BLaER1 (cell line): ENCODE measurements around the gene TRAFD1.
"Not testable (repeated sequence)": the region's sequence is repeated elsewhere in the genome, so short reads cannot be mapped to it uniquely, and the experiment has no call there.

Source experiments
- H3K27ac ChIP-seq: shearing (Covaris generic); formaldehyde crosslinking; 2 replicates; pipeline ENCODE4 v1.8.1; 2022
- H3K27me3 ChIP-seq: shearing (Covaris generic); formaldehyde crosslinking; 2 replicates; pipeline ENCODE4 v1.8.1; 2022
- H3K36me3 ChIP-seq: shearing (Covaris generic); formaldehyde crosslinking; 2 replicates; pipeline ENCODE4 v1.8.1; 2022
- H3K4me1 ChIP-seq: shearing (Covaris generic); formaldehyde crosslinking; 2 replicates; pipeline ENCODE4 v1.8.1; 2022
- H3K4me2 ChIP-seq: shearing (Covaris generic); formaldehyde crosslinking; 2 replicates; pipeline ENCODE4 v1.8.1; 2022
- H3K4me3 ChIP-seq: shearing (Covaris generic); formaldehyde crosslinking; 2 replicates; pipeline ENCODE4 v1.8.1; 2022
- H3K9ac ChIP-seq: shearing (Covaris generic); formaldehyde crosslinking; 2 replicates; pipeline ENCODE4 v1.8.1; 2022
- H3K9me3 ChIP-seq: shearing (Covaris generic); formaldehyde crosslinking; 2 replicates; pipeline ENCODE4 v1.8.1; 2022
- H4K20me1 ChIP-seq: shearing (Covaris generic); formaldehyde crosslinking; 2 replicates; pipeline ENCODE4 v1.8.1; 2022
- Cebpa-rat ChIP-seq: shearing (Covaris generic); IDR thresholded peaks from 2 replicates; pipeline ENCODE4 v1.8.1; 2022

TRAFD1 gene

GRCh38 chr12:112153893-112154219, 28.5 kb downstream of the TRAFD1 start:
- peaks cover 10% of the 10 kb centered on the region for H3K4me1 ChIP-seq
- TF ChIP-seq Cebpa-rat: no peak
- H3K36me3 ChIP-seq: peaks cover 78% of the 10 kb centered on the region
- H4K20me1 ChIP-seq: no peaks in the 10 kb centered on the region
- H3K27ac ChIP-seq: no peak overlapping the region
- H3K9me3 ChIP-seq: peaks cover 10% of the 10 kb centered on the region; the same call in 1 of the 2 replicates
- no peak overlapping the region for H3K9ac ChIP-seq
- H3K27me3 ChIP-seq: no peaks in the 10 kb centered on the region
- no peak overlapping the region for H3K4me2 ChIP-seq
- H3K4me3 ChIP-seq: no peak overlapping the region

- Histone ChIP-seq H3K36me3 (peaks cover 78% of the 10 kb centered on the region), H3K9me3 (peaks cover 18% of the 10 kb centered on the region; the same call in 1 of the 2 replicates)
- H3K4me2 ChIP-seq, H3K27ac ChIP-seq, H4K20me1 ChIP-seq, H3K4me3 ChIP-seq, H3K9ac ChIP-seq, H3K4me1 ChIP-seq, H3K27me3 ChIP-seq: not testable (repeated sequence)
Measured at GRCh38 chr12:112158461-112159145, 33.2 kb downstream of the TRAFD1 start.

GRCh38 chr12:112159146-112159541, 33.8 kb downstream of the TRAFD1 start:
- Histone ChIP-seq H3K27me3 (no peaks in the 10 kb centered on the region), H3K36me3 (peaks cover 78% of the 10 kb centered on the region), H3K9me3 (peaks cover 18% of the 10 kb centered on the region; the same call in 1 of the 2 replicates), H4K20me1 (no peaks in the 10 kb centered on the region), H3K4me1 (no peaks in the 10 kb centered on the region), H3K27ac (no peak overlapping the region), H3K4me2 (no peak overlapping the region), H3K4me3 (no peak overlapping the region), H3K9ac (no peak overlapping the region)
- no peak for TF ChIP-seq Cebpa-rat

- Histone ChIP-seq H3K4me3 (no peak overlapping the region), H3K9ac (no peak overlapping the region), H3K9me3 (peaks cover 18% of the 10 kb centered on the region; the same call in 1 of the 2 replicates), H3K36me3 (peaks cover 76% of the 10 kb centered on the region), H3K27me3 (no peaks in the 10 kb centered on the region), H3K27ac (no peak overlapping the region), H4K20me1 (no peaks in the 10 kb centered on the region), H3K4me1 (no peaks in the 10 kb centered on the region), H3K4me2 (no peak overlapping the region)
- no peak for TF ChIP-seq Cebpa-rat
Measured at GRCh38 chr12:112160611-112161010, 35.3 kb downstream of the TRAFD1 start.

- Histone ChIP-seq H3K4me1 (no peaks in the 10 kb centered on the region), H3K4me3 (no peak overlapping the region)
Measured at GRCh38 chr12:112161711-112162110, 36.4 kb downstream of the TRAFD1 start.

GRCh38 chr12:112162241-112162790, 37.0 kb downstream of the TRAFD1 start:
- Histone ChIP-seq H3K4me1 (no peaks in the 10 kb centered on the region), H3K9ac (no peak overlapping the region), H3K27ac (no peak overlapping the region), H3K36me3 (peaks cover 84% of the 10 kb centered on the region), H3K9me3 (peaks cover 18% of the 10 kb centered on the region; the same call in 1 of the 2 replicates), H3K27me3 (no peaks in the 10 kb centered on the region), H3K4me3 (no peak overlapping the region), H3K4me2 (no peak overlapping the region), H4K20me1 (no peaks in the 10 kb centered on the region)
- TF ChIP-seq Cebpa-rat: no peak

More at GRCh38 chr12:112161711-112162110, 36.4 kb downstream of the TRAFD1 start:
- no peak overlapping the region for H3K27ac ChIP-seq
- no peaks in the 10 kb centered on the region for H3K27me3 ChIP-seq
- no peak for TF ChIP-seq Cebpa-rat
- peaks cover 84% of the 10 kb centered on the region for H3K36me3 ChIP-seq
- H3K4me2 ChIP-seq: no peak overlapping the region
- peaks cover 18% of the 10 kb centered on the region; the same call in 1 of the 2 replicates for H3K9me3 ChIP-seq
- H3K9ac ChIP-seq: no peak overlapping the region
- H4K20me1 ChIP-seq: no peaks in the 10 kb centered on the region

- H3K27me3 ChIP-seq: no peaks in the 10 kb centered on the region
- H3K36me3 ChIP-seq: peaks cover 89% of the 10 kb centered on the region
- no peak overlapping the region for H3K9ac ChIP-seq
- no peak overlapping the region for H3K4me3 ChIP-seq
- no peaks in the 10 kb centered on the region for H3K4me1 ChIP-seq
- no peak overlapping the region for H3K27ac ChIP-seq
- peaks cover 16% of the 10 kb centered on the region; the same call in 1 of the 2 replicates for H3K9me3 ChIP-seq
- no peaks in the 10 kb centered on the region for H4K20me1 ChIP-seq
- no peak overlapping the region for H3K4me2 ChIP-seq
- TF ChIP-seq Cebpa-rat: no peak
Measured at GRCh38 chr12:112163056-112163455, 37.7 kb downstream of the TRAFD1 start.

GRCh38 chr12:112163471-112163991, 38.2 kb downstream of the TRAFD1 start:
- H3K27ac ChIP-seq: no peak overlapping the region
- TF ChIP-seq Cebpa-rat: no peak
- no peak overlapping the region for H3K4me3 ChIP-seq
- no peaks in the 10 kb centered on the region for H4K20me1 ChIP-seq
- H3K9me3 ChIP-seq: peaks cover 12% of the 10 kb centered on the region; the same call in 1 of the 2 replicates
- H3K4me2 ChIP-seq: no peak overlapping the region
- H3K27me3 ChIP-seq: no peaks in the 10 kb centered on the region
- peaks cover 89% of the 10 kb centered on the region for H3K36me3 ChIP-seq
- H3K9ac ChIP-seq: no peak overlapping the region
- peaks cover 3% of the 10 kb centered on the region for H3K4me1 ChIP-seq

- Histone ChIP-seq H3K4me2 (no peak overlapping the region), H3K27me3 (no peaks in the 10 kb centered on the region), H3K36me3 (peaks cover 89% of the 10 kb centered on the region), H3K4me3 (no peak overlapping the region), H3K9me3 (0 out of 2 replicates have a peak, but pooled peaks cover 5% of the 10 kb centered on the region), H3K9ac (no peak overlapping the region), H4K20me1 (no peaks in the 10 kb centered on the region), H3K4me1 (peaks cover 9% of the 10 kb centered on the region), H3K27ac (no peak overlapping the region)
- no peak for TF ChIP-seq Cebpa-rat
Measured at GRCh38 chr12:112164011-112164660, 38.8 kb downstream of the TRAFD1 start.

GRCh38 chr12:112165624-112166023, 40.3 kb downstream of the TRAFD1 start:
- Histone ChIP-seq H3K27me3 (no peaks in the 10 kb centered on the region), H3K9ac (no peak overlapping the region), H3K4me3 (no peak overlapping the region), H3K27ac (no peak overlapping the region), H3K9me3 (no peaks in the 10 kb centered on the region), H3K36me3 (peaks cover 89% of the 10 kb centered on the region), H4K20me1 (no peaks in the 10 kb centered on the region), H3K4me1 (peaks cover 24% of the 10 kb centered on the region), H3K4me2 (no peak overlapping the region)
- no peak for TF ChIP-seq Cebpa-rat
